DOHH2 (cell line): Measurements from ENCODE around the gene MOV10L1.

Source experiments
- H3F3A ChIP-seq: fragments of 200-600 bp; sonication (generic), shearing (Covaris generic); 2 replicates; pipeline ENCODE4 v1.6.0; 2016; ENCODE audit warnings: antibody characterized with exemption, mild to moderate bottlenecking; ENCODE audit not compliant: control insufficient read depth, insufficient read depth
- H3K27ac ChIP-seq: fragments of 200-600 bp; sonication (generic); 2 replicates; pipeline ENCODE4 v1.5.1; 2014; ENCODE audit warnings: low read depth, mild to moderate bottlenecking, low read length, moderate library complexity
- H3K27me3 ChIP-seq: fragments of 200-600 bp; sonication (generic); 2 replicates; pipeline ENCODE4 v1.6.1; 2014; ENCODE audit warnings: mild to moderate bottlenecking, low read length, mixed read lengths; ENCODE audit not compliant: control insufficient read depth
- H3K36me3 ChIP-seq: fragments of 200-600 bp; sonication (generic); 2 replicates; pipeline ENCODE4 v1.6.1; 2014; ENCODE audit warnings: mild to moderate bottlenecking, low read length, moderate library complexity, mixed read lengths; ENCODE audit not compliant: control insufficient read depth
- H3K4me1 ChIP-seq: fragments of 200-600 bp; sonication (generic); 2 replicates; pipeline ENCODE4 v1.6.1; 2014; ENCODE audit warnings: mild to moderate bottlenecking, low read length, mixed read lengths; ENCODE audit not compliant: control insufficient read depth
- H3K4me2 ChIP-seq: fragments of 200-600 bp; sonication (generic); 2 replicates; pipeline ENCODE4 v1.6.0; 2014; ENCODE audit warnings: mild to moderate bottlenecking, low read length, moderate library complexity
- H3K4me3 ChIP-seq: fragments of 200-600 bp; sonication (generic); 2 replicates; pipeline ENCODE4 v1.5.1; 2014; ENCODE audit warnings: mild to moderate bottlenecking, low read length, mixed read lengths
- H3K79me2 ChIP-seq: fragments of 200-600 bp; sonication (generic); 2 replicates; pipeline ENCODE4 v1.6.1; 2014; ENCODE audit warnings: mild to moderate bottlenecking, low read length, mixed read lengths; ENCODE audit not compliant: control insufficient read depth
- H3K9me2 ChIP-seq: fragments of 200-600 bp; sonication (generic); replicated peaks from 2 replicates; pipeline ENCODE4 v1.6.1; 2014; ENCODE audit warnings: mild to moderate bottlenecking, low read length, mixed read lengths; ENCODE audit not compliant: control insufficient read depth
- H3K9me3 ChIP-seq: fragments of 200-600 bp; sonication (generic); 2 replicates; pipeline ENCODE4 v1.6.1; 2014; ENCODE audit warnings: antibody characterized with exemption, low read length, mixed read lengths; ENCODE audit not compliant: control insufficient read depth, insufficient read depth
- H4K20me1 ChIP-seq: fragments of 200-600 bp; sonication (generic); 2 replicates; pipeline ENCODE4 v1.6.0; 2014; ENCODE audit warnings: low read depth, mild to moderate bottlenecking, antibody characterized with exemption, low read length, moderate library complexity; ENCODE audit not compliant: control insufficient read depth, insufficient read depth
- CTCF ChIP-seq: fragments of 200-600 bp; sonication (generic); IDR thresholded peaks from one replicate; pipeline ENCODE4 v1.5.1; 2014; ENCODE audit warnings: antibody characterized with exemption, mild to moderate bottlenecking, low read depth, low read length; ENCODE audit not compliant: poor library complexity, severe bottlenecking
- EZH2phosphoT487 ChIP-seq: fragments of 200-600 bp; sonication (generic); IDR thresholded peaks from 2 replicates; pipeline ENCODE4 v1.6.1; 2017; ENCODE audit warnings: borderline replicate concordance, mild to moderate bottlenecking, antibody characterized with exemption, low read length, moderate library complexity, mixed read lengths

MOV10L1 gene

DNA sequence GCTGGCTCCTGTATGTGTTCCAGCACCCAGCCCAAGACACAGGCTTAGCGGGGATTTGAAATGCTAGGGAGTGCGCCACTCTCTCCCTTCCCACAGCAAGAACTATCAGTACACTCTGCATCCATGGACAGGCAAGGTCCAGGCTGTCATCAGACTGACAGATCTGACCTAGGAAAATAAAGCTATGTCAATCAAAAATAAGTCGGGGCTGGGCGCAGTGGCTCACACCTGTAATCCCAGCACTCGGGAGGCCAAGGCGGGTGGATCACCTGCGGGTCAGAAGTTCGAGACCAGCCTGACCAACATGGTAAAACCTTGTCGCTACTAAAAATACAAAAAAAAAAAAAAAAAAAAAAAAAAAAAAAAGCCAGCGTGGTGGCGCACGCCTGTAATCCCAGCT lies 1.7 kb upstream of the MOV10L1 start:
- Histone ChIP-seq H3K27ac (no peak overlapping the region), H3K79me2 (no peaks in the 10 kb centered on the region), H3F3A (no peaks in the 10 kb centered on the region), H3K27me3 (peaks cover 5% of the 10 kb centered on the region), H3K4me2 (no peak overlapping the region), H3K36me3 (no peaks in the 10 kb centered on the region), H3K4me3 (no peak overlapping the region), H3K9me3 (peaks cover 12% of the 10 kb centered on the region), H3K9me2 (no peaks in the 10 kb centered on the region), H4K20me1 (no peaks in the 10 kb centered on the region), H3K4me1 (no peaks in the 10 kb centered on the region)
- TF ChIP-seq EZH2phosphoT487 (no peak), CTCF (no peak)

- no peaks in the 10 kb centered on the region for H3F3A ChIP-seq
- peaks cover 8% of the 10 kb centered on the region for H3K27me3 ChIP-seq
- H3K4me2 ChIP-seq: no peak overlapping the region
- TF ChIP-seq EZH2phosphoT487 (no peak), CTCF (no peak)
- H3K36me3 ChIP-seq: no peaks in the 10 kb centered on the region
- H3K9me2 ChIP-seq: no peaks in the 10 kb centered on the region
- no peak overlapping the region for H3K4me3 ChIP-seq
- H4K20me1 ChIP-seq: no peaks in the 10 kb centered on the region
- no peak overlapping the region for H3K27ac ChIP-seq
- H3K9me3 ChIP-seq: peaks cover 12% of the 10 kb centered on the region
- no peaks in the 10 kb centered on the region for H3K4me1 ChIP-seq
- H3K79me2 ChIP-seq: no peaks in the 10 kb centered on the region
These were observed 575 bp upstream of the MOV10L1 start for GRCh38 chr22:50089231-50089630.

GRCh38 chr22:50090412-50090714 lies 557 bp downstream of the MOV10L1 start:
- Histone ChIP-seq H3K4me1 (no peaks in the 10 kb centered on the region), H3K27me3 (peaks cover 4% of the 10 kb centered on the region; the same call in 1 of the 2 replicates), H4K20me1 (no peaks in the 10 kb centered on the region), H3K4me2 (no peak overlapping the region), H3K4me3 (no peak overlapping the region), H3K27ac (no peak overlapping the region), H3K9me3 (peaks cover 12% of the 10 kb centered on the region), H3F3A (no peaks in the 10 kb centered on the region), H3K36me3 (no peaks in the 10 kb centered on the region), H3K79me2 (no peaks in the 10 kb centered on the region), H3K9me2 (no peaks in the 10 kb centered on the region)
- TF ChIP-seq EZH2phosphoT487 (no peak), CTCF (no peak)

DNA sequence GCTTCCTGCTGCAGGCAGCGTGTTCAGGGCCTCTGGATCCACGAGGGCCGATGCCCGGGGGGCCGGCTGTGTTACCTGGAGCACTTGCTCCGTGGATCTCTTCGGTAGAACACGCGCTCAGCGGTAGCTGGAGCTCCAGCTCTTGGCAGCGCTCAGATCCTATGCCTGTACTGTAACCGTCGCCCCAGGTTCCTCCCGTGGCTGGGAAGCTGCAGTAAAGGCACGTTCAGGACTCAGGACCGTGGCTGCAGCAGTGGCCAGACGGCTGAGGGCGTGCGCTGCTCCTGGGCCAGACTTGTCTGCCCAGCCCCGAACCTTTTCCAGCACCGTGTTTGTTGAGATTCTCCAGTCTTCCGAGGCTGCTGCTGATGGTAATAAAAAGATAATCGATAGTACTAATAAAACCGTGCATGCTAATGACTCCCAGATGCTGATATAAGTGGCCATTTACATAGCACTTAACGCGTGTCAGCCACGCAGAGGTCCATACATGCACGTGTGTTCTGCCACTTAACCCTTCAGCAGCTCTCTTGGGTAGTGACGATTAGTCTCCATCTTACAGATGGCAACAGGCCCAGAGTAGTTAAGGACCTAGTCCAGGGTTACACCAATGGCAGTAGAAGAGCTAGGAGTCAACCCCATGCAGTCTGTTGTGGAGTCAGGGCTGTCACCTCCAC lies 1.4 kb downstream of the MOV10L1 start:
- Histone ChIP-seq H3K4me1 (no peaks in the 10 kb centered on the region), H3K27me3 (peaks cover 6% of the 10 kb centered on the region; the same call in 1 of the 2 replicates), H3K9me2 (no peaks in the 10 kb centered on the region), H3K4me2 (no peak overlapping the region), H3K27ac (no peak overlapping the region), H3K36me3 (no peaks in the 10 kb centered on the region), H4K20me1 (no peaks in the 10 kb centered on the region), H3K79me2 (no peaks in the 10 kb centered on the region), H3F3A (no peaks in the 10 kb centered on the region), H3K9me3 (peaks cover 12% of the 10 kb centered on the region), H3K4me3 (no peak overlapping the region)
- TF ChIP-seq CTCF: no peak
- TF ChIP-seq EZH2phosphoT487: no peak
